ENCODE measurements around the gene ENDOD1.

The ENDOD1 gene

DNA sequence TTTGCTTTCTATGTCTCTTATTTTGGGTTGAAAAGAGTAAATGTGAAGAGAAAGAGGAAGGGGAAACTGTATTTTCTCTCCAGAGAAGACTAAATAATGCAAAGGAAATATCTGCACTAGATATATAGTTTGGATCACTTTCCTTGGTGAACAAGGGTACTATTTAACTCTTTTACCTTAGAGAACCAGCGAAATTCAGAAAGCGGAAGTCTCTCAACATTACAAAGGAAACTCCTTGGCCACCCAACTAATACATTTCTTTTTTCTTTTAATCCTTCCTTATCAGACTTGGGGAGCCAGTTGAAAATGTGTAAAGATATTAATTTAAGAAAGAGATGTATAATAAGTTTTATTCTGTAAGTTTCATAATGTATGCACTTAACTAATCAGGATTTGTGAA lies 77.1 kb downstream of the ENDOD1 start:
- no peak for DNase-seq (ENCODE audit: low read depth in 3 of 3)

DNA sequence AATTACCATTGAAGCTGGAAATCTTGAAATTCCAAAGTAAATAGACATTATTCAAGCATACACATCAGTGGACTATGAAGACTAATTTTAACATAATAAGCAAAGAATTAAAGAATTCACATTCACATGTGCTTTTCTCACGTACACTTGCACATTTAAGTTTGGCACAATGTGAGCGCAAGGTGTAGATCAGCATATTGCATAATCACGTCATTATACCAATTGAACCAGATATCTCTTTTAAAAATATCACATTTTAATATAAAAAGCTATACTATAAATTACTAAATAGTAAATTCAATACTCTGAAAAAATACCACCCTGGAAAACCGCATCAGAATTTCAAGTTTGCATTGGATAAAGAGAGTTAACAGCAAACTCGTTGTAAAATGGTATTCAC lies 80.6 kb downstream of the ENDOD1 start:
- DNase-seq (ENCODE audit: low read depth in 3 of 3): no peak

DNA sequence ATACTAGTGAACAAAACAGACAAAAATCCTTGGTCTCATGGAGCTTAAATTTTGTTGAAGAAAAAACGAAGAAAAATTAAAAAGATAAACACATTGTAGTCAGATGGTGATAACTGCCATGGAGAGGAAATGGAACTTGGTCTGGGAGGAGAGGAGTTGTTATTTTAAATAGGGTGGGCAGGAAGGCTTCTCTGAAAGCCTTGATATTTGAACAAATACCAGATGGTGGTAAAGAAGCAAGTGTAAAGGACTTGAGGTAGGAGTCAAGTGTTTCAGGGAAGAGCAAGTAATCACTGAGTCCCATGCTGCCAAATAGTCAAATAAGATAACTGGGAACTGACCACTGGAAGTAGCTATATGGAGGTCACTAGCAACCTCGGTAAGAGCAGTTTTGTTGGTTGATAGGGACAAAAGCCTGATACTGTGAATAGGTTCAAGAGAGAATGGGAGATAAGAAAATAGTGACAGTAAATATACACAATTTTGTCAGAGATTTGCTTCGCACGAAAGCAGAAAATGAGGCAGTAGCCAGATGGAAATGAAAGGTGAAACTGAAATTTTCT lies 86.3 kb downstream of the ENDOD1 start:
- DNase-seq (ENCODE audit: low read depth in 3 of 3): no peak
